Ectodermal cell (in vitro differentiated cells): ENCODE results near the gene ANKRD11.

Experiments used
- H3K27ac ChIP-seq: 2 replicates; pipeline ENCODE4 v1.7.0; 2013; ENCODE audit warnings: mild to moderate bottlenecking, low read depth, low read length; ENCODE audit not compliant: insufficient read depth, poor library complexity, severe bottlenecking
- H3K27me3 ChIP-seq: 2 replicates; pipeline ENCODE4 v1.7.0; 2013; ENCODE audit warnings: mild to moderate bottlenecking, low read length; ENCODE audit not compliant: insufficient read depth, control insufficient read depth, poor library complexity, severe bottlenecking
- H3K36me3 ChIP-seq: one replicate; pipeline ENCODE4 v1.7.0; 2013; ENCODE audit warnings: low read length; ENCODE audit not compliant: control insufficient read depth, insufficient read depth
- H3K4me1 ChIP-seq: one replicate; pipeline ENCODE4 v1.7.0; 2013; ENCODE audit warnings: low read length; ENCODE audit not compliant: control insufficient read depth, insufficient read depth
- H3K4me3 ChIP-seq: 2 replicates; pipeline ENCODE4 v1.7.0; 2013; ENCODE audit warnings: low read depth, low read length, control low read depth; ENCODE audit not compliant: insufficient read depth
- H3K9me3 ChIP-seq: 2 replicates; pipeline ENCODE4 v1.7.0; 2013; ENCODE audit warnings: mild to moderate bottlenecking, low read length, moderate library complexity; ENCODE audit not compliant: control insufficient read depth
- WGBS, 2 experiments: methylation state at CpG; one replicate each; pipeline ENCODE4 v1.1.7; 2013; ENCODE audit warnings: missing lambda C conversion rate in 2 of 2; 5-methylcytosine and 5-hydroxymethylcytosine counted together

ANKRD11 gene

DNA sequence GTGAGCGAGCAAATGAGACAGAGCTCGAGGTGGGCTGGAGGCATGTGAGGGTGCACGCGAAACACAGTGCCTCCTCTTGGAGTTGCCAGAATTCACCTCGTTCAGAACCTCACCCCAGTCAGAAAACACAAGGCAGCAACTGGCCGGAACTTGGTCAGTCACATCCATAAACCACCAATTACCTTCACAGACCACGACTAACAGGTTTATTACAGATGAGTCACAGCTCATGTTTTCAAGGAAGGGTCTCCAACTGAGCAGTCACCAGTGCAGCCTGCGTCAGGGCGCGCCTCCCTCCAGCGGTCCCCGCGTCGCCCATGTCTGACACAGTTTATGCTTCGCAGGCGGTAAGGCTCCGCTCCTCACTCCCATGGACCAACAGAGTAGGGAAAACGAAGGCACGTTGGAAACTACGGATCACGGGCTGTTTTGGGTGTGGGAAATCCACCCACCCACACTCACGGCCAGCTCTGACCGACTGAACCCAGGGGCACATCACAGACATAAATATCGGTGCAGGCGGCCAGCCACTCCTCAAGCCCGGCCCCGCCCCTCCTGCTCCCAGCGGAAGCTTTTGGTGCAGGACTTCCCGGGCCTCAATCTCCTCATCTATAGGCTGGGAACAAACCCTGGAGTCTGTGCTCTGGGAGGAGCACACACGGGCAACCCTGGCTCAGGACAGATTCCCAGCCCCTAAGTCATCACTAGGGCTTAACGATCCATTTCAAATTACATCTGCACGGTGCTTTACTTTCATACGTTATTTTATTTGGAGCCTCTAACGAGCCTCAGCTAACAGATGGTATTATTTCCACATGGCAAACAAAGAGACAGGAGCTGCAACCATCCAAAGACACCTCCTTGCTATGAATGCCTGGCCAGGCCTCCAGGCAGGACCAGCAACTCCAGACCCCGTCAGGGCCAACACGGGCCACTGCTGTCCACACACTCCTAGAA, 146.6 kb downstream of the ANKRD11 start:
- H3K27me3 ChIP-seq: no peaks in the 10 kb centered on the region
- peaks cover 19% of the 10 kb centered on the region for H3K4me1 ChIP-seq
- H3K4me3 ChIP-seq: no peak overlapping the region
- peak overlapping the region; percentile 38 for H3K27ac ChIP-seq
- H3K9me3 ChIP-seq: no peaks in the 10 kb centered on the region
- no peaks in the 10 kb centered on the region for H3K36me3 ChIP-seq
- WGBS, 2 experiments: 93 to 94% methylated on average over 36 of the region's 36 CpGs

DNA sequence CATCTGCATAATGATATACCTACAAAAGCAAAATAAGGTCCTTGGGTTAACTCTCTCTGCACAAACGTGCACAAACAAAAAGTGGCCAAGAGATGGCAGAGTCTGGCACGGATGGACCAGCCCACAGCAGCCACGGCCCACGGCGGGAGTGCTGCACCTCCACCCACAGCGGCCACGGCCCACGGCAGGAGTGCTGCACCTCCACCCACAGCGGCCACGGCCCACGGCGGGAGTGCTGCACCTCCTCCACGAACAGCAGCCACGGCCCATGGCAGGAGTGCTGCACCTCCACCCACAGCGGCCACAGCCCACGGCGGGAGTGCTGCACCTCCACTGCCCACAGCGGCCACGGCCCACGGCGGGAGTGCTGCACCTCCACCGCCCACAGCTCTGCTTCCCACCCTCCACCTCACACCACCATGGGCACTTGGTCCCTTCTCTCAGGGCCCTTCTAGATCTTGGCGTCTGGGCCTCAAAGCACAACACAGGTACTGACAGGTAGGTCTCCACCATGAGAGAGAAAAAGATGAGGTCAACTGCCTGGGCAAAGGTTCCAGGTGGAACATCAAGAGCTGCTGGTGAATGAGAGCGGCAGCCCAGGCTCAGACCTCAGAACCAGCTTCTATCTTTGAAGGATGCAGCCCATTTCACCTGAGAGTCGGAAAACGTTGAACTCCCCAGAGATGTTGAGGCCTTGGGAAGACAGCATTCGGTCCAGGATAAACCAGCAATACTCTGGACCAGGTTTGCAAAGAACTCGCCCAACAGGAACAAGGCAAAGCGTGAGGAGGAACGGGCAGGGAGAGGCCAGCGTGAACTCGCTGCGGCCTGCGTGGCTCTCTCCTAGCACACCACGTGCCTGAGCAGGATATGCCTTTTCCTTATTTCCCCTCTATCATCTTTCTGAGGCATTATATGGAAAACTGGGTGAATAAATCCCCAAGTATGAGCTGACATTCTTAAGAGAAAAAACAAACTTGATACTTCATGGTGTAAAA, 148.4 kb downstream of the ANKRD11 start:
- no peaks in the 10 kb centered on the region for H3K36me3 ChIP-seq
- H3K27ac ChIP-seq: no peak overlapping the region
- 90 to 91% methylated on average over 35 of the region's 35 CpGs for WGBS, 2 experiments
- H3K4me3 ChIP-seq: no peak overlapping the region
- H3K27me3 ChIP-seq: no peaks in the 10 kb centered on the region
- peaks cover 17% of the 10 kb centered on the region for H3K4me1 ChIP-seq
- H3K9me3 ChIP-seq: no peaks in the 10 kb centered on the region

DNA sequence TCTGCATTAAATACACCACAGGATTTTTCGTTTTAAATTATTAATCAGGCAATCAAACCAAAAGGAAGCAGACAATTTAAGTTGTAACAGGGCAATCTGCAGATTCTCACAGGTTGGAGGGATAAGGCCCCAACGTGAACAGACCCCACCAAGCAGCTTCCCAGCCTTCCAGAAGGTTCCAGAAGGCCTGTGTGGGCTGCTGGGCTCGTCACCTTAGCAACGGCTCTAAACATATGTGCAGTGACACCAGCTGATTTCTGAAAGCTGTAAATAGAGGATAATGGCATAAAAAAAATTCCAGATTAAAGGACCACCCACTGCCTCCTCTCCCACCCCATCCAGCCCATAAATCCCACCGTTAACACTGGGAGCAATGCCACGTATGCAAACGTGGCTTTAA, 149.1 kb downstream of the ANKRD11 start:
- Histone ChIP-seq H3K4me1 (peaks cover 16% of the 10 kb centered on the region), H3K9me3 (no peaks in the 10 kb centered on the region), H3K27ac (no peak overlapping the region), H3K27me3 (no peaks in the 10 kb centered on the region), H3K36me3 (no peaks in the 10 kb centered on the region), H3K4me3 (no peak overlapping the region)
- 91% methylated on average over 5 to 7 of the region's 7 CpGs for WGBS, 2 experiments

DNA sequence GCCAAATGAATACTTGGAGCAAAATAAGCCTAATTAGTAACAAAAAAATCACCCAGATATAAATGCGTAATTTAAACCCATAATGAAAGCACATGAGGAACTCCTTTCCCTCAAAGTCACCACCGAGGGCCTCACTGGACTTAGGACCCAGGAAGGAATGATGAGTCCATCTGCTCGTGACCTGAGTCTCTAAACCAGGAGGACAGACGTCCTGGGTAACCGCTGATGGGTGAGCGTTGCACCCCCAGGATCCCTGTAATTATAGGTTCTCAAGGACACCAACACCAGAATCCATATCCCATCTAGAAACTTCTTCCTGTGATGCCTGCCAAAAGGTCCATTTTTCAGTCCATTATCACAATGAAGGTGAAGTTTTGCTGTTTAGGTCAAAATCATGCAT, 151.5 kb downstream of the ANKRD11 start:
- Histone ChIP-seq H3K4me1 (peaks cover 21% of the 10 kb centered on the region), H3K9me3 (no peaks in the 10 kb centered on the region), H3K36me3 (no peaks in the 10 kb centered on the region), H3K4me3 (no peak overlapping the region), H3K27ac (no peak overlapping the region), H3K27me3 (no peaks in the 10 kb centered on the region)
- WGBS, 2 experiments: 93 to 95% methylated on average over 6 of the region's 6 CpGs

DNA sequence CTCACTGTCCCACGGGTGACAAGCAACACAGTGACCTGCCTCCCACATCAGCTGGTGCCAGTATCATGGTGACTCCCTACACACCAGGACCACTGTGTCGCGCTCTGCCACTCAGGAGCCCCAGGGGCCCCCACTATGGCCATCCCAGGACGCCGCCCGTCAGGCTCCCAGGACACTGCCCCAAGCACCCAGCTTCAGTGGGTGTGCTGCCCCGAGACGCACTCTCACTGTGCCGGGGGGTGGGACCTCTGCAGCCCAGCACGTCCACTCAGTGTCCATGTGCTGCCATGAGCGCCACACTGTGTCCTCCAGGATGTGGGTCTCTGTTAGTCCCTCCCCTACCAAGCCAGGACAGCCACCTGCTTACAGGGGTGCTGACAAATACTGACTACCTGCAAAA, 152.4 kb downstream of the ANKRD11 start:
- Histone ChIP-seq H3K27me3 (no peaks in the 10 kb centered on the region), H3K4me3 (no peak overlapping the region), H3K4me1 (peaks cover 21% of the 10 kb centered on the region), H3K9me3 (no peaks in the 10 kb centered on the region), H3K27ac (no peak overlapping the region), H3K36me3 (no peaks in the 10 kb centered on the region)
- 95 to 97% methylated on average over 11 of the region's 11 CpGs for WGBS, 2 experiments

- Histone ChIP-seq H3K36me3 (no peaks in the 10 kb centered on the region), H3K4me1 (peaks cover 21% of the 10 kb centered on the region), H3K27ac (no peak overlapping the region), H3K27me3 (no peaks in the 10 kb centered on the region), H3K9me3 (no peaks in the 10 kb centered on the region), H3K4me3 (no peak overlapping the region)
- whole genome bisulfite sequencing, 2 experiments: 91 to 92% methylated on average over 16 of the region's 16 CpGs
These were observed 154.4 kb downstream of the ANKRD11 start for GRCh38 chr16:89335803-89336485.

- H3K4me1 ChIP-seq: peaks cover 21% of the 10 kb centered on the region
- H3K27me3 ChIP-seq: no peaks in the 10 kb centered on the region
- peak overlapping the region; percentile 33 for H3K27ac ChIP-seq
- WGBS, 2 experiments: 89 to 90% methylated on average over 22 of the region's 22 CpGs
- no peaks in the 10 kb centered on the region for H3K36me3 ChIP-seq
- H3K9me3 ChIP-seq: no peaks in the 10 kb centered on the region
- H3K4me3 ChIP-seq: no peak overlapping the region
These were observed 155.2 kb downstream of the ANKRD11 start for GRCh38 chr16:89334988-89335802.

DNA sequence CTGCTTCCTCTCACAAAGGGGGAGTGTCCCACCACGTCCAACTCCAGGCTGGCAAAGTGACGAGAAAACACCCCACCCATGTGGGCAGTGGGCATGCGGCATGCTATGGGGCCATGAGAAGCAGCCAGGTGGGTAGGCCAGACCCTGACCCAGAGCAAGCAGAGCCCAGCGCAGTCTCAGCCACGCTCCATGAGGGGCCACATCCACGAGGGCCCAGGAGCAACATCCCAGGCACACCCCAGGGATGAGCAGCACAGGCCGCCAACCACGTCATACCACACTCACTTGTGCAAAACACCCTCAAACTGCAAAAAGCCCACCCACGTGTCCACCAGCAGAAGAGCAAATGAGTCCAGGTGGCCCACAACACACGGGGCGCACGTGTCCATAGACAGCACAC, 155.9 kb downstream of the ANKRD11 start:
- Histone ChIP-seq H3K27ac (no peak overlapping the region), H3K27me3 (no peaks in the 10 kb centered on the region), H3K9me3 (no peaks in the 10 kb centered on the region), H3K4me1 (peaks cover 21% of the 10 kb centered on the region), H3K36me3 (no peaks in the 10 kb centered on the region), H3K4me3 (no peak overlapping the region)
- 92 to 94% methylated on average over 12 of the region's 12 CpGs for WGBS, 2 experiments

- H3K27me3 ChIP-seq: no peaks in the 10 kb centered on the region
- H3K36me3 ChIP-seq: no peaks in the 10 kb centered on the region
- no peaks in the 10 kb centered on the region for H3K9me3 ChIP-seq
- no peak overlapping the region for H3K4me3 ChIP-seq
- no peak overlapping the region for H3K27ac ChIP-seq
- WGBS, 2 experiments: 88 to 93% methylated on average over 2 of the region's 2 CpGs
- H3K4me1 ChIP-seq: peaks cover 21% of the 10 kb centered on the region
These were observed 156.3 kb downstream of the ANKRD11 start for GRCh38 chr16:89334050-89334449.
